ENCODE data around the gene RYR3.

DNA sequence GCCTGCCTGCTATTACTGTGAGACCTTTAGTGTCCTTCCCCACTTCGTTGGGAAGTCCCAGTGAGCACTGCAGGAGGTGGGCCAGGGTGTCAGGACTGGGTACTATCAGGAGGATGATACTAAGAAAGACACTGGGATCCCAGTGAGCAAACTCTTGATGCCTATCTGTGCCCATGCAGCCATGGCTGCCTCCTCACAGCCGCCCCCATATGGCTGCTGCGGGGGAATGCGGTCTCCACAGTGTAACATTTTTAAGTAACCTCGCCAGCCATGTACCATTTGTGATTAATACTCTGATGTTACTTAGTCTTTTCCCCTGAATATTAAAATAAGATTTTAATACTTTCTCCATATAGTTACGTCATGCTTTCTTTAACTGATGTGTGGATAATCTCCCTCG, 312.2 kb downstream of the RYR3 start:
- TF ChIP-seq MAX (IDR thresholded peaks at IDR 0.05; ENCODE audit: low read depth, low read length) (no peak), BHLHE40 (IDR thresholded peaks at IDR 0.05; ENCODE audit: borderline replicate concordance in 1 of 2, low read depth in 2 of 2, low read length in 1 of 2) (no peak)
